GM12891 (cell line): ENCODE measurements around the gene PGS1.

Source experiments
- POLR2A ChIP-seq: IDR thresholded peaks from 2 replicates; pipeline ENCODE4 v1.6.1; 2011; ENCODE audit warnings: low read depth, low read length, control low read depth
- TAF1 ChIP-seq: IDR thresholded peaks from 2 replicates; pipeline ENCODE4 v1.6.1; 2011; ENCODE audit warnings: low read depth, low read length, control low read depth

GRCh38 chr17:78345791-78346494 lies 32.5 kb upstream of the PGS1 start:
- TF ChIP-seq TAF1 (no peak), POLR2A (no peak)
